Activated naive CD8-positive, alpha-beta T cell treated with anti-CD3 and anti-CD28 coated beads, Interleukin-2, amount 10 ng/mL, durations not matched to agents 7 days and 5 days (primary cell): Measurements from ENCODE around the gene SELL. TPM values are rescaled to one million over a fixed set of nuclear protein-coding genes. Genes with fewer than 3 reads are reported as not detected.

Experiments
- ATAC-seq: fragments of 150-1000 bp; cut with Tn5 transposase; one replicate; pipeline ENCODE4 v1.10.0; 2021; ENCODE audit warnings: low read depth, moderate library complexity
- POLR2A ChIA-PET: fragments of 350-600 bp; sonication (Branson Sonifier 250); formaldehyde crosslinking; loops from one replicate; lab custom pipeline; 2021; ENCODE audit warnings: antibody characterized with exemption; lab: Charles Lee
- DNase-seq: peaks from one replicate; pipeline ENCODE4 v3.0.0; 2021
- H3K27ac Mint-ChIP-seq: one replicate; pipeline ENCODE4 v1.8.0; 2022; ENCODE audit warnings: mild to moderate bottlenecking, mixed read lengths
- H3K27me3 Mint-ChIP-seq: one replicate; pipeline ENCODE4 v1.8.0; 2022; ENCODE audit warnings: mild to moderate bottlenecking, moderate library complexity, mixed read lengths
- H3K36me3 Mint-ChIP-seq: one replicate; pipeline ENCODE4 v1.8.0; 2021; ENCODE audit warnings: mild to moderate bottlenecking, mixed read lengths
- H3K4me1 Mint-ChIP-seq: one replicate; pipeline ENCODE4 v1.8.0; 2021; ENCODE audit warnings: mixed read lengths
- H3K4me3 Mint-ChIP-seq: one replicate; pipeline ENCODE4 v1.8.0; 2022; ENCODE audit warnings: mild to moderate bottlenecking, moderate library complexity, mixed read lengths
- H3K9me3 Mint-ChIP-seq: one replicate; pipeline ENCODE4 v1.8.0; 2021; ENCODE audit warnings: mixed read lengths
- total RNA-seq, 2 experiments: library from RNA; stranded (reverse); gene quantifications; one replicate each; pipeline ENCODE4 v1.2.3, GENCODE V29; 2021

The SELL gene
- 100 to 1,000 TPM; 130 to 135 TPM for total RNA-seq

DNA sequence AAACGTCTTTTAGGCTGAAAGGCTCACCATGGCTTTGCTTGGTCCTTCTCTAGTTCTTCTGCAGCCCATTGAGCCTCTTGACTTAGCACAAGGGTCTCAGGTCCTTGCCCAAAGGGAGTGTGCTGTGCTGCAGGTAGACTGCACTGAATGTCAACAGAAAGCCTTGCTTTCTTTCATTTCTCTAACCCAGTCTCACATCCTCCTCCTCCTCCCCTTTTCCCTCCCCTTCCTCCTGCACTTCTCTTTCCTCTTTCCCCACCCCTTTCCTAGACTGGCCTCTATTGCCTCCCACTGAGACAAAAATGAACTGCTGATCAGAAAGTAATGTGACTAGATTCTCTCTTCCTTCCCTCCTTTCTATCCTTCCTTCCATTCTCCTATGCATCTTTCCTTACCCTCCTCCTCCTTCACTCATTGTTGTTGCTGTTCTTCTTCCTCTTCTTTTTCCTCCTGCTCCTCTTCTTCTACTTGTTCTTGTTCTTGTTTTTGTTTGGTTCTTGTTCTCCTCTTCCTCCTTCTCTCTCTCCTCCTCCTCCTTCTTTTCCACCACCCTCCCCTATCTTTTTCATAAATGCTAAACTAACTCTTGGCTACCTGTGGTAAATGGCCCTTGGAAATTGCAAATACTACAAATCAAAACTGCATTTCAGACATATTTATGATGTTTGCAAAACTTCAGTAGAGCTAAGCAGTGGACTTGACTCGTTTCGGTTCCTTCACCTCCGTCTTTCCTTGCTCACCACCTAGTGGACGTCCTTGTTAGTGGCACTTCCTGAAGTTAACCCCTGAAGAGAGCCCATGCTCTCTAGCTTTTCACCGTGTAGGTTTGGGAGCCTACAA, at the start of gene SELL:
Gene SELL (minus strand): TSS at position 152 of the 840 bp plus-strand sequence. CDS start 122 bp downstream, at position 30.
- peak; percentile 74 for ATAC-seq

DNA sequence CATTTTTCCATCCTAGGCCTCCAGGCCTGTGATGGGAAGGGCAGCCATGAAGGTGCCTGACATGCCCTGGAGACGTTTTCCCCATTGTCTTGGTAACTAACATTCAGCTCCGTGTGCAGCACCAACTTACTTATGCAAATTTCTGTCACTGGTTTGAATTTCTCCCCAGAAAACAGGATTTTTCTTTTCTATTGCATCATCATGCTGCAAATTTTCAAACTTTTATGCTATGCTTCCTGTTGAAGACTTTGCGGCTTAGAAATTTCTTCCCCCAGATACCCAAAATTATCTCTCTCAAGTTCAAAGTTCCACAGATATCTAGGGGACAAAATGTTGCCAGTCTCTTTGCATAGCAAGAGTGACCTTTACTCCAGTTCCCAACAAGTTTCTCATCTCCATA, 47.6 kb upstream of the SELL start:
- Mint-ChIP-seq H3K4me1 (no peaks in the 10 kb centered on the region), H3K9me3 (peaks cover 5% of the 10 kb centered on the region), H3K27ac (no peak overlapping the region), H3K27me3 (peaks cover 4% of the 10 kb centered on the region), H3K36me3 (peaks cover 2% of the 10 kb centered on the region), H3K4me3 (no peak overlapping the region)
- POLR2A ChIA-PET = no interaction called here
- DNase-seq (no peak), ATAC-seq (no peak)

More for the DNA sequence above, at the start of gene SELL:
- POLR2A ChIA-PET = interaction anchor here (0.9 to 1.3 kb wide), 5 partner anchors 14 to 1272 kb away, joined by 3 to 8 read pairs (median 6); partner anchors contain the start of gene F5
- H3K4me1 Mint-ChIP-seq = peaks cover 24% of the 10 kb centered on the region
- peak within 1 kb of the TSS; percentile 87 for H3K4me3 Mint-ChIP-seq
- peak; percentile 38 for DNase-seq
- peaks cover 10% of the 10 kb centered on the region for H3K9me3 Mint-ChIP-seq
- H3K36me3 Mint-ChIP-seq = peaks cover 10% of the 10 kb centered on the region
- peaks cover 12% of the 10 kb centered on the region for H3K27me3 Mint-ChIP-seq
- peak within 1 kb of the TSS; percentile 84 for H3K27ac Mint-ChIP-seq

DNA sequence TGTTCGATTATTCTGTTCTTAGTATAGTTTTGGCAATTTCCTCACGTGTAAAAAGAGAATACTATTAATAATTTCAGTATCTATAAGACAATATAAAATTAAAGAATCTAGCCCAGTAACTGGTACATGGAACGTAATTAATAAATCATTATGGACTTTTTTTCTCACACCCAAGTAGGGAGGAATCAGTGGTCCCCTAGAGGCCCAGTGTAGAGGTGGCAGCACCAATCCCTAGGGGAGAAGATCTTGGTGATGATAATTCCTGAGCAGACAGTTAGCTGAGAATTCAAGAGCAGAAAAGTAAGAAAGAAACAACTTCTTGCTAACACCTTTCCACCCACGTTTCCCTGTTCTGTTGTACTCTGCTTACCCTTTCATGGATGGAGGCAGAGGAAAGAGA, 42.1 kb upstream of the SELL start:
- no peaks in the 10 kb centered on the region for H3K36me3 Mint-ChIP-seq
- peaks cover 5% of the 10 kb centered on the region for H3K27me3 Mint-ChIP-seq
- no peak for DNase-seq
- ATAC-seq = no peak
- no peaks in the 10 kb centered on the region for H3K4me1 Mint-ChIP-seq
- no peak overlapping the region for H3K27ac Mint-ChIP-seq
- peaks cover 3% of the 10 kb centered on the region for H3K9me3 Mint-ChIP-seq
- POLR2A ChIA-PET = no interaction called here
- H3K4me3 Mint-ChIP-seq = no peak overlapping the region

DNA sequence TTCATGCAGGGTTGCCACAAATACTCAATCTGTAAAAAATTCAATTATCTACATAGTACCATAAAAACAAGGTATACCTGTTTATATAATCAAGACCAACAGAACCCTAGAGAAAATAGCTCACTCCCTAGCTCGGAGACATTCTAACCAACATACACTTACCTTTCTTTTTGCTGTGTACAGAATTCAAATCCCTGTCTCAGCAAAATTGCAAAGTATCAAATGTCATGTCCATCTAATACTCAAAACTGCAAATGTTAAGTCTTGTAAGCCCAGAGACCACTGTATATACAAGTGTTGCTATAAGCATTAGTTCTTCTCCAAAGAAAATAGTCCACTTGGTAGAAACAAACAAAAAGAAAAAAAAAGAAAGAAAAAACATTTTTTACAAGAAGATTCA, 38.6 kb upstream of the SELL start:
- Mint-ChIP-seq H3K9me3 (no peaks in the 10 kb centered on the region), H3K4me1 (no peaks in the 10 kb centered on the region), H3K4me3 (no peak overlapping the region), H3K36me3 (no peaks in the 10 kb centered on the region), H3K27me3 (peaks cover 6% of the 10 kb centered on the region), H3K27ac (no peak overlapping the region)
- POLR2A ChIA-PET = no interaction called here
- ATAC-seq (no peak), DNase-seq (no peak)

DNA sequence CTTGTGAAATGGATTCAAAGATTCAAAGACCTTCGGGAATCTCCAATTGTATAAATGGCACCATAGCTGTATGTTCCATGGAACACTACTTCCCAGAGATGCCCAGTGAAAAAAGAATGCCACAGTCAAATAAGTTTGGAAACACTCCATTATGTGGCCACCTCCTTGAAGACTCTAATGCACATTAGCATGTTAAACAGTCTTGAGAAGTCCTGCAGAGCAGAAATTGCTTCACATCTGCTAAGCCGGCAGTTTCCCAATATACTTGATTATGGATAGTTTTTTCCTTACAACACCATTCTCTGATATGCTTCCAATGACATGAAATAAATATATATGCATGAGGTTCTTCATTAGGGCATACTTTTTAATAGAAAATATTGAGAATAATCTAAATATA, 35.1 kb upstream of the SELL start:
- ATAC-seq = no peak
- Mint-ChIP-seq H3K4me1 (no peaks in the 10 kb centered on the region), H3K27me3 (peaks cover 7% of the 10 kb centered on the region), H3K9me3 (no peaks in the 10 kb centered on the region), H3K27ac (no peak overlapping the region), H3K36me3 (no peaks in the 10 kb centered on the region), H3K4me3 (no peak overlapping the region)
- POLR2A ChIA-PET = no interaction called here
- DNase-seq = no peak

DNA sequence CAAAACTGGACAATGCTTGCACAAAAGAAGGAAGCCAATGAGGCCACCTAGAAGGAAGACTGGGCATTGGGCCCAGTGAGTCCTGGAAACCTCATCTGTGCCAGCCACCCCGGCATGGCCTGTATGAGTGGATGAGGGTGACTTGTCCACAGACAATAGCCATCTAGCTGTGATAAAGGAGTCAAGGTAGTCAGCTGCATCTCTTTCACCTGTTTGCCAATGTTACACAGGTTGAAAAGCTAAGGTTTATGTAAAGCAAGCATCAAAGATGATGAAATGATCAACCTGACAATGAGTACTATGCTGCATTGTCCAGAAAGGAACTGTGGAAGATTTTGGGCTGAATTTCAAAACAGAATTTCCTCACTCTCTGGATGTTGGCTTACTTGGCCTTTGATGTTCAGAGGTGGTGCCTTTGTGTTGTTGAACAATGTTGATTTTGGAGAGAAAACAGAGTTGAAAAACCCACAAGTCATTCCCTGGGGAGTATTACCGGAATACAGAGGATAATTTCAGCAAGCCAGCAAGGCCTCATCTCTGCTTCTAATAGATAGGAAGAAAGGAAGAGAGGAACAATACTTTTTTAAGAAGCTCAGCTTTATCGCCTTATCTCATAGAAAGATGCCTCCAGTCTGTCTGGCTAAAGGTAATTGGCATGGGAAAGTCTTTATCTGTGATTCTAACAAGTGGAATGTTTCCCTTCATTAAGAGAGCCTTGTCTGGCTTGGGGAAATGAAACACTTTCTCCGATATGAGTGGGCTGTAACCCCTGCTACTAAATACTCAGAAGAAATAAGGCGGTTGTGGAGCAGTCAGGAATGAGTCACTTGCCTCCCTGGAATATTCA, 33.8 kb upstream of the SELL start:
- POLR2A ChIA-PET = no interaction called here
- ATAC-seq = no peak
- no peaks in the 10 kb centered on the region for H3K36me3 Mint-ChIP-seq

DNA sequence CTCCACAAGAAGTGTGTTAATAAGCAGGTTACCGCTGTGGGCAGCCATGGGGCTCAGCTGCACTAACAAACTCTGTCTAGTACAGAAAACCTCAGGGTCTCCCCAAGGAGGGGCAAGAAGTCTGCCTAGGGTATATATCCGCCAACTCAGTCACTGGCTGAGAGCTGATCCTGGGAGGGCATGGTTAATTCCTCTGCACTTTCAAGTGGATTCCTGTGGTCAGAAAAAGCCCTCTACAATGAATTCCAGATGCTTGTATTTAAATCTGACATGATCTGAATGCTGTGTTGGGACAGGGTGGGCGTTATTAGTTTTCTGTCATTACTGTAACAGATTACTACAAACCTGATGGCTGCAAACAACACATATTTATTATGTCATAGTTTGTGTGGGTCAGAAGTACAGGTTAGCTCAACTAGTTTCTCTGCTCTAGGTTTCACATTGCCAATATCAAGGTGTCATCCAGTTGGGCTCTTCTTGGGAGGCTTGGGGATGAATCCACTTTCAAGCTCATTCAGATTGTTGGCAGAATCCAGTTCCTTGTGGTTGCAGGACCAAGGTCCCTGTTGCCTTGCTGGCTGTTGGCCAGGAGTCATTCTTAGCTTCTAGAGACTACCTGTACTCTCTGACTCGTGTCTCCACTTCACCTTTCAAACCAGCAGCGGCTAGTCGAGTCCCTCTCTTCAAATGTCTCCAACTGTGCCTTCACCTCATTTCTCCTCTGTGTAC, 30.4 kb upstream of the SELL start:
- ATAC-seq (no peak), DNase-seq (no peak)
- POLR2A ChIA-PET = no interaction called here
- H3K9me3 Mint-ChIP-seq = no peaks in the 10 kb centered on the region
- no peak overlapping the region for H3K27ac Mint-ChIP-seq
- no peaks in the 10 kb centered on the region for H3K4me1 Mint-ChIP-seq
- H3K4me3 Mint-ChIP-seq = no peak overlapping the region
- no peaks in the 10 kb centered on the region for H3K36me3 Mint-ChIP-seq
- peaks cover 14% of the 10 kb centered on the region for H3K27me3 Mint-ChIP-seq

More for the DNA sequence above, 33.8 kb upstream of the SELL start:
- DNase-seq = no peak
- peaks cover 8% of the 10 kb centered on the region for H3K27me3 Mint-ChIP-seq
- no peaks in the 10 kb centered on the region for H3K9me3 Mint-ChIP-seq
- no peak overlapping the region for H3K4me3 Mint-ChIP-seq
- no peaks in the 10 kb centered on the region for H3K4me1 Mint-ChIP-seq
- no peak overlapping the region for H3K27ac Mint-ChIP-seq

DNA sequence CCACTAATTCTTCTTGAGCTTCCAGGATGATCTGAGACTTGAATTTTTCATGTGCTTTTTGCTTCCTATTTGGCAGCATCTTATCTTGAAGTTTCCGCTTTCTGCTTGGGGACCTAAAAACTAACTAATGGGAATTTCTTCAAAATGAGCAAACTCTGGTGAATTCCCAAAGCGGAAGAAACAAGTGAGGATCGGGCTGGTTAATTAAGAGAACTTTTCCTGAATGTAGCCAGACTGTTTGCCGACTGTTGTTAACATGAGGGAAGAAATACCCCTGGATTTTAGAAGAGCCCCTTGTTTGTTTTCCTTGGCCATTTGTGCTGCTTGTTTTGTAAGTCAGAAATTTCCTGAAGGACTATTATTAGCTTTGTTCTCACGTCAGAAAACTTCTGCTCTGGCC, 28.6 kb upstream of the SELL start:
- no peak for ATAC-seq
- Mint-ChIP-seq H3K4me1 (no peaks in the 10 kb centered on the region), H3K4me3 (no peak overlapping the region), H3K27me3 (peaks cover 20% of the 10 kb centered on the region), H3K27ac (no peak overlapping the region), H3K36me3 (no peaks in the 10 kb centered on the region), H3K9me3 (no peaks in the 10 kb centered on the region)
- no peak for DNase-seq
- POLR2A ChIA-PET = no interaction called here

DNA sequence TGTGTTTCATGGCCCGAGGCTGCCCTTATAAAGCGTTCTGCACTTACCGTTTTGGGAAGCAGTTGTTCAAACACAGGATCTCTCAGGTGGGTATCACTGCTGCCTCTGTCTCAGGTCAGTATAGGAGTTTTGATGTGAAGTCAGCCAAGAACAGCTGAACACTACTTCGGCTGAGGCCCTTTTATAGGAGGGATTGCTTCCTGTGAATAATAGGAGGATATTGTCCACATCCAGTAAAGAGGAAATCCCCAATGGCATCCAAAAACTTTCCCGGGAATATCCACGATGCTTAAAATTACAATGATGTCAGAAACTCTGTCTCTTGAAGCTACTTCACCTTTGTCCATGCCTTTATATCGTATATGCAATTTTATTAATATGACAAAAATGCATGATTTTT, 22.5 kb upstream of the SELL start, which contains the start of gene SELE:
Gene SELE (minus strand): TSS at position 156 of the 400 bp plus-strand sequence. CDS start 467 bp downstream, outside the sequence.
- no peaks in the 10 kb centered on the region for H3K36me3 Mint-ChIP-seq
- no peaks in the 10 kb centered on the region for H3K9me3 Mint-ChIP-seq
- DNase-seq = no peak
- H3K4me3 Mint-ChIP-seq = no peak within 1 kb of the TSS
- no peak within 1 kb of the TSS for H3K27ac Mint-ChIP-seq
- peaks cover 18% of the 10 kb centered on the region for H3K27me3 Mint-ChIP-seq
- H3K4me1 Mint-ChIP-seq = no peaks in the 10 kb centered on the region
- no peak for ATAC-seq
- POLR2A ChIA-PET = no interaction called here

DNA sequence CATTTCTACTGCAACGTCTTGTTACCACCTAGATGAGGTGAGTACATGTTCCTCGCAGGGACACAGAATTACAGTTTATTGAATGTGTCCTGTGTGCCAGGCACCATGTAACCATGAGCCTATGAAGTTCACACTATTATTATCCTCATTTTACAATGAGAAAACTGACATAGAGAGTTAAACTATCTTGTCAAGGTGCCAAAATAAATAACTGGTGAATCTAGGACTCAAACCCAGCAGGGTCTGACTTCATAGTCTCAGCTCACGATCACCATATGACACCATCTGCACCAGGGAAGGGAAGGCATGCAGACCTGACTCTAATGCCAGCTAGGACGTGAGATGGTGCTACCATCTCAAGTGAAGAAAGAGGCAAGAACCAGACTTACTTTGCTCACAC, 20.0 kb upstream of the SELL start:
- H3K27ac Mint-ChIP-seq = no peak overlapping the region
- no peak for ATAC-seq
- POLR2A ChIA-PET = no interaction called here

DNA sequence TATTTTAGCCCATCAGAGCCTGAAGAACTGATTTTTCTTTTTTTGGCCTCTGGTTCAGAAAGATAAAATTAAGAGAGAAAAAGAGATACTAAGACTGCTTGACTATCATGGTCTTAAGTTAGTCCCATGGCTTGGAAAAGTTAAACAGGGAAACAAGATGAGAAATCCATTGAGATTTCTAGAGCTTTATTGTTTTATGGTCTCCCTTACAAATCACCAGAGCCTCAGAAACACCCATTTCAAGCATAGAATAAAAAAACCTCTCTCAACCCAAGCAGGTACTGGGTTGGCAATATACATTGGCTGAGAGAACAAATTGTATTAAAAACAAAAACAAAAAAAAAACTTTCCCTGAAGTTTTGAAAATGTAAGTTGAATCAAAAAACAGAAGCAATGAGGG, 18.6 kb upstream of the SELL start:
- ATAC-seq = no peak
- no peak for DNase-seq
- H3K36me3 Mint-ChIP-seq = no peaks in the 10 kb centered on the region
- POLR2A ChIA-PET = no interaction called here
- no peaks in the 10 kb centered on the region for H3K9me3 Mint-ChIP-seq
- no peak overlapping the region for H3K27ac Mint-ChIP-seq
- no peaks in the 10 kb centered on the region for H3K4me1 Mint-ChIP-seq
- H3K27me3 Mint-ChIP-seq = peaks cover 11% of the 10 kb centered on the region
- no peak overlapping the region for H3K4me3 Mint-ChIP-seq

More for the DNA sequence above, 20.0 kb upstream of the SELL start:
- no peaks in the 10 kb centered on the region for H3K9me3 Mint-ChIP-seq
- no peak overlapping the region for H3K4me3 Mint-ChIP-seq
- H3K4me1 Mint-ChIP-seq = no peaks in the 10 kb centered on the region
- no peaks in the 10 kb centered on the region for H3K36me3 Mint-ChIP-seq
- no peak for DNase-seq
- H3K27me3 Mint-ChIP-seq = peaks cover 16% of the 10 kb centered on the region

DNA sequence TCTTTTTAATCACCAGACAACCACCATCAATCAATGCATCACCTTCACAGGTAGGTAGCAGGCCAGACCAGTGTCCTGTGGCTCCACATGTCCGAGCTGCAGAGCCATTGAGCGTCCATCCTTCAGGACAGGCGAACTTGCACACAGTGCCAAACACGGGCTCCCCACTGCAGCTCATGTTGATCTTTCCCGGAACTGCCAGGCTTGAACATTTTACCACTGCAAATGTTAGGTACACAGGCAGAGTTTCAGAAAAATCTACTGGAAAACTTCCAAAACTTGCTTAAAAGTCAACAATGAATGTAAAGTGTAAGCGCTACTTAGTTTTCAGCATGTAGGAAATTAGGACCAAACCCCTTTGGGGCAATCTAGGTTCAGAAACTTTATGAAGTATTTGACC, 15.9 kb upstream of the SELL start:
- H3K4me3 Mint-ChIP-seq = no peak overlapping the region
- POLR2A ChIA-PET = no interaction called here
- ATAC-seq = no peak
- H3K9me3 Mint-ChIP-seq = no peaks in the 10 kb centered on the region
- no peaks in the 10 kb centered on the region for H3K36me3 Mint-ChIP-seq
- no peaks in the 10 kb centered on the region for H3K4me1 Mint-ChIP-seq
- no peak overlapping the region for H3K27ac Mint-ChIP-seq
- H3K27me3 Mint-ChIP-seq = peaks cover 11% of the 10 kb centered on the region
- DNase-seq = no peak

DNA sequence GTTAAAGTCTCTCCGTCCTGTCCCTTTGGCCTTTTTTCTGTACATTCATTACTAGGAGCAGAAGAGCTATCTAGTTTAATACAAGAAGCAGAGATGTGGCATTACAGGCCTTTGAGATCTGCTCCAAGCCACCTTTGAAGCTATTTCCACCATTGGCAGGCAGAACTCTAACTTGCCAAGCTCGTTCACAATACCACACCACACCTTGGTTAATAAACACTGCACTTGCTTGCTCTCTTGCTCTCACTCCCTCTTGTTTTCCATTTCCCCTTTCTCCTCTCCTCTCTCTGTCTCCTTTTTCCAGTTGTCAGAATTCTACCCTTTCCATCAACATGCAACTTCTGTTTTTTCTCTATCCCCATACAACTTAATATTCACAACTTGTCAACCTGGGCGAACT, 15.4 kb upstream of the SELL start:
- no peak overlapping the region for H3K27ac Mint-ChIP-seq
- H3K36me3 Mint-ChIP-seq = no peaks in the 10 kb centered on the region
- no peaks in the 10 kb centered on the region for H3K9me3 Mint-ChIP-seq
- H3K4me3 Mint-ChIP-seq = no peak overlapping the region
- POLR2A ChIA-PET = no interaction called here
- DNase-seq (no peak), ATAC-seq (no peak)
- no peaks in the 10 kb centered on the region for H3K4me1 Mint-ChIP-seq
- H3K27me3 Mint-ChIP-seq = peaks cover 11% of the 10 kb centered on the region
